A673 (cell line): Measurements from ENCODE around the gene KRT72. TPM values are rescaled to one million over a fixed set of nuclear protein-coding genes. Genes with fewer than 3 reads are reported as not detected.

Experiments used
- BruUV-seq: library from RNA; stranded (reverse); fragments of 400-500 nt; replicated peaks from 2 replicates; lab custom pipeline; 2021; lab: Mats Ljungman, UMichigan
- CTCF ChIA-PET: fragments of 300-600 bp; sonication (Branson Sonifier 250); formaldehyde crosslinking; loops from one replicate; lab custom pipeline; 2022; ENCODE audit warnings: antibody characterized with exemption; lab: Charles Lee
- POLR2A ChIA-PET: fragments of 300-600 bp; sonication (Branson Sonifier 250); formaldehyde crosslinking; loops from one replicate; lab custom pipeline; 2022; ENCODE audit warnings: antibody characterized with exemption; ENCODE audit not compliant: low non-redundant PET; lab: Charles Lee
- DNase-seq: peaks from one replicate; pipeline ENCODE4 v3.0.0-alpha.2; 2015; ENCODE audit warnings: low spot score
- H3K27ac ChIP-seq: fragments of 200-600 bp; sonication (generic); 2 replicates; pipeline ENCODE4 v1.5.1; 2016; ENCODE audit warnings: mixed run types, low read depth, mild to moderate bottlenecking, mixed read lengths, antibody characterized with exemption, low read length; ENCODE audit not compliant: poor library complexity, severe bottlenecking
- H3K27me3 ChIP-seq: fragments of 200-600 bp; sonication (generic); replicated peaks from 2 replicates; pipeline ENCODE4 v1.6.1; 2017; ENCODE audit warnings: mixed run types, low read depth, mild to moderate bottlenecking, mixed read lengths, antibody characterized with exemption, low read length; ENCODE audit not compliant: insufficient read depth, poor library complexity
- H3K36me3 ChIP-seq: fragments of 200-600 bp; sonication (generic); 2 replicates; pipeline ENCODE4 v1.6.1; 2016; ENCODE audit warnings: mixed run types, mild to moderate bottlenecking, mixed read lengths, antibody characterized with exemption, low read length; ENCODE audit not compliant: insufficient read depth, poor library complexity, severe bottlenecking
- H3K4me1 ChIP-seq: fragments of 200-600 bp; sonication (generic); 2 replicates; pipeline ENCODE4 v1.6.1; 2017; ENCODE audit warnings: mixed run types, mild to moderate bottlenecking, mixed read lengths, antibody characterized with exemption, low read length; ENCODE audit not compliant: insufficient read depth, poor library complexity, severe bottlenecking
- H3K4me3 ChIP-seq: fragments of 200-600 bp; sonication (generic); 2 replicates; pipeline ENCODE4 v1.5.1; 2016; ENCODE audit warnings: low read depth, mixed run types, mild to moderate bottlenecking, mixed read lengths, low read length; ENCODE audit not compliant: poor library complexity, severe bottlenecking
- H3K9me3 ChIP-seq: fragments of 200-600 bp; sonication (generic); 2 replicates; pipeline ENCODE4 v1.6.1; 2016; ENCODE audit warnings: mixed run types, low read depth, mild to moderate bottlenecking, mixed read lengths, antibody characterized with exemption, low read length; ENCODE audit not compliant: poor library complexity, severe bottlenecking
- CTCF ChIP-seq: fragments of 300-800, 200-600 bp; sonication (generic); conservative IDR thresholded peaks from 2 replicates; pipeline ENCODE4 v1.5.1; 2017; ENCODE audit warnings: low read depth, mild to moderate bottlenecking, antibody characterized with exemption, low read length, moderate library complexity, mixed read lengths
- EZH2 ChIP-seq: fragments of 200-600 bp; sonication (generic); IDR thresholded peaks from 2 replicates; pipeline ENCODE4 v1.6.1; 2017; ENCODE audit warnings: borderline replicate concordance, low read depth, mild to moderate bottlenecking, mixed read lengths, antibody characterized with exemption, low read length; ENCODE audit not compliant: poor library complexity, severe bottlenecking
- intact Hi-C: fragments of 100-400 bp; cut with micrococcal nuclease; formaldehyde crosslinking; loops from one replicate; pipeline ENCODE4 v1.10.0; 2022; ENCODE audit not compliant: unreplicated experiment
- total RNA-seq: library from RNA; stranded (reverse); gene quantifications from 2 replicates; pipeline ENCODE4 v1.2.3, GENCODE V29; 2021

The KRT72 gene
- total RNA-seq, 1 experiment from 2014 or later, result not detected

GRCh38 chr12:52648012-52648550 lies 46.8 kb upstream of the KRT72 start:
- TF ChIP-seq EZH2, result no peak
- TF ChIP-seq CTCF, result no peak
- BruUV-seq, result no TSS peak
- Histone ChIP-seq H3K4me3 (no peak overlapping the region), H3K9me3 (no peaks in the 10 kb centered on the region), H3K27ac (no peak overlapping the region), H3K36me3 (no peaks in the 10 kb centered on the region), H3K4me1 (no peaks in the 10 kb centered on the region), H3K27me3 (no peaks in the 10 kb centered on the region)
- intact Hi-C loops, result no loop called here
- ChIA-PET CTCF (no interaction called here), POLR2A (no interaction called here)
- DNase-seq, result no peak

GRCh38 chr12:52647601-52648000 lies 46.3 kb upstream of the KRT72 start:
- Histone ChIP-seq H3K4me1 (no peaks in the 10 kb centered on the region), H3K27ac (no peak overlapping the region), H3K4me3 (no peak overlapping the region), H3K36me3 (no peaks in the 10 kb centered on the region), H3K9me3 (no peaks in the 10 kb centered on the region), H3K27me3 (no peaks in the 10 kb centered on the region)
- TF ChIP-seq CTCF (no peak), EZH2 (no peak)
- DNase-seq, result no peak
- BruUV-seq, result no TSS peak
- intact Hi-C loops, result no loop called here
- POLR2A ChIA-PET, result no interaction called here
- CTCF ChIA-PET, result no interaction called here

- CTCF ChIA-PET, result no interaction called here
- no peak for TF ChIP-seq EZH2
- TF ChIP-seq CTCF, result no peak
- intact Hi-C loops, result no loop called here
- no peaks in the 10 kb centered on the region for H3K9me3 ChIP-seq
- BruUV-seq, result no TSS peak
- no peak overlapping the region for H3K27ac ChIP-seq
- DNase-seq, result no peak
- H3K4me3 ChIP-seq, result no peak overlapping the region
- H3K36me3 ChIP-seq, result no peaks in the 10 kb centered on the region
- POLR2A ChIA-PET, result no interaction called here
- H3K27me3 ChIP-seq, result no peaks in the 10 kb centered on the region
- H3K4me1 ChIP-seq, result no peaks in the 10 kb centered on the region
These were observed 45.4 kb upstream of the KRT72 start for GRCh38 chr12:52646613-52647012.
